T-helper 2 cell (primary cell): Measurements from ENCODE around the gene XPO1.
"Not testable (repeated sequence)": the region's sequence is repeated elsewhere in the genome, so short reads cannot be mapped to it uniquely, and the experiment has no call there.

Experiments used
- DNase-seq, 5 experiments: peaks; one replicate each; pipeline versions ENCODE4 v3.0.0 to v3.0.0-alpha.2; 2012 to 2022

Gene XPO1

DNA sequence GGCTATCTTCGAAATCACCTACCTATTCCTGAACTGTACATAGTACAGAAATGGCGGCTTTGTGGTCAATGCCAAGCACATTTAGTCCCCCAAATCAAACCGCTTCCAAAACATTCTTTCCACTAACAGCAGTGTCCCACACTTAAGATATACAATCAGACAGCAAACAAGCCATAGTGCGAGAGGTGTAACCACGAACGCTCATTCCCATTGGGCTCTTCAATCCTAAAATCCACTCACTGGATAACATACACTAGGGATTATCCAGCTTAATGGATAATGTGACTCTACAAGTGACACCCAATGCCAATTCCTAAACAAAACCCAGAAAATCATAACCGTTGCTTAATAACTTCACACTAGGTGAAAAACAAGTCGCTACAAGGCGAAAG, 2.0 kb downstream of the XPO1 start:
- peak in 1 of 5 experiments; percentile 27 for DNase-seq

DNA sequence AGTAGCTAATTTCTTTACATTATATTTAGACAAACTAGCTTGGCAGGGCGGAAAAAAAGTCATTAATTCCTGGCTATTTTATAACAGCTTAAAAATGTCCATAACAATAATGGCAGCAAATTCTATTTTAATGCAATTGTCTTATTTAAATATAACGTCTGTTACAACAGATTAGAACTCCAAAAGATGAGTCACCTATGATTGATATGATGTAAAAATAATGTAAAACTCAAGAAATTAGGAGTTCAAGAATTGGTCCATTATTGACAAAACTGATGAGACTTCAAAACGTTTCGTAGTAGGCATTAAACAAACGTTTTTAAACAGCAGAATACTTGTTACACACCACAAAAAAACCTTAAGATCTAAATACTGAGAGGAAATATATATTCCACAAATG, 2.7 kb downstream of the XPO1 start:
- no peak for DNase-seq

DNA sequence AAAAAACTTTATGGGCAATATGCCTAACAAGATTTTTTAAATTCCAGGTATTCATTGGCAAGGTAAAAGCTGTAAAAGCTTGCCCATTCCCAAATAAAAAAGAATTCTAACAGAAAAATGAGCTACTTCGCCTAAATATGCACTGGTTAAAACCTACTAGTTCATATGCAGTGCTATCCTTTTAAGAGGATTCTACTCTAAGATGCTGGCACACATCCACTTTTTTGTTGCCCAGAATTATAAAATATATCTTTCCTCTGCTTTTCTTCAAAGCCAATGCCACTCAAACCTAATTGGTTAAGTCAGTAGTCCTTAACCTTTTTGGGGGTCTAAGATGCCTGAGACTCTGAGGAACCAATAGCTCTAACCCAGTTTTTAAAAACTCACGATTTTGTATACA, 3.2 kb downstream of the XPO1 start:
- DNase-seq = no peak

DNA sequence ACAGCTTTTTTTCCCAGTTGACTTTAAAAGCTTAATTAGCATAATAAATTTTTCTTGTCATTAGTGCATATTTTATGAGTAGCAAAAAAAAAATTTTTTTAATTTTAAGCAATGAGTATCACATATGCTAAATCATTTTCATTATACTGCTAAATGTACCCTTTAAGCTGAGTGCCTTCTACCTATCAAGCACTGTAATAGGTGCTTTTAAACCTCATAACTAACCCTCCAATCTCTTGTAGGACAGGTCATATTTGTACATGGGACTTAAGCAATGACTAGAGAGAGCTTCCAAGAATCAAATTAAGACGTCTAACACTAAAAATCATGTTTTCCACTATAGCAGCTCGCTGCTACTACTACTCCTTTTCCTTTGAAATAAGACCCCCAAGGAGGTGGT, 7.4 kb downstream of the XPO1 start:
- no peak for DNase-seq

DNA sequence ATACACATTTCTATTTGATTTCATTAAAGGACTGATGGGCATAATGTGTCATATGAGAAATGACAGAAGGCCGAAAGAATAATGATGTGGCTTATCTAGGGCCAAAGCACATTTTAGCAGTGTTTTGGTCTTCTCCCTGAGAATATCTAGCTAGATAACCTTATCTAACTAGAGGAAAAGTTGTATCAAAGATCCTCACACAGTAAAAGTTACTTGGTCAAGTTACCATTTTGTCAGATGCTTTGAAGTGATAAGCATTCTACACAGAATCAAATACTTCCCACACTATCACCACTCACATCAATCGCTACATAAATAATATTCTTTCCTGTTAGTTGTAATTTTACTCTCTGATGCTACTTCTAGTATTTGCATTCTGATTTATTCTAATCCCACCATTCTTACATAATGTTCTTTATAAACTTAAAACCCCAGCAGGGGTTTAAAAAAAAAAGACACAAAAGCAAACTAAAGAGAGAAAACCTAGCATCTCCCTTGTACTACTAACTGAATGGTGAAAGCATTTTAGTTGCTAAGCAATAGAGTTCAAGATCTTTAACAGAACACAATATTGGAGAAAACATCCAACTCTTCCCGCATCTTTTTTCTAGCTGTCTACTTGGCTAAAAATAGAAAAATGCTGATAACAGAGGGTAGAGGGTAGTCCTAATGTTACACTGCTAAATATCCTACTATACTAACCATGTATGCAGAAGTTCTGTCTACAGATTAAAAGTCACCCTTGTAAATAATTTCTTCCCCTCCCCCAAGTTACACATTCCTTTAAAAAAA, 8.0 kb downstream of the XPO1 start:
- DNase-seq = no peak

DNA sequence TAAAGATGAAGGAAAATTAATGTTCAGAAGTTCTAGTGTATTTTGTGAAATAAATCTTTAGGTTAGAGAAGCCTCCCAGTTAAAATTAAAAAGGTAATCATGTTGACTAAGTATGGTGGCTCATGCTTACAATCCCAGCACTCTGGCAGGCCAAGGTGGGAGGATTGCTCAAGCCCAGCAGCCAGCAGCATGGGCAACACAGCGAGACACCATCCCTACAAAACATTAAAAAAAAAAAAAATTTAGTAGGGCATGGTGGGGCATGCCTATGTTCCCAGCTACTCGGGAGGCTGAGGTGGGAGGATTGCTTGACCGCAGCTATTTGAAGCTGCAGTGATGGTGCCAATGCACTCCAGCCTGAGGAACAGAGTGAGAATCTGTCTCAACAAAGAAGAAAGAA, 17.9 kb downstream of the XPO1 start:
- no peak for DNase-seq

DNA sequence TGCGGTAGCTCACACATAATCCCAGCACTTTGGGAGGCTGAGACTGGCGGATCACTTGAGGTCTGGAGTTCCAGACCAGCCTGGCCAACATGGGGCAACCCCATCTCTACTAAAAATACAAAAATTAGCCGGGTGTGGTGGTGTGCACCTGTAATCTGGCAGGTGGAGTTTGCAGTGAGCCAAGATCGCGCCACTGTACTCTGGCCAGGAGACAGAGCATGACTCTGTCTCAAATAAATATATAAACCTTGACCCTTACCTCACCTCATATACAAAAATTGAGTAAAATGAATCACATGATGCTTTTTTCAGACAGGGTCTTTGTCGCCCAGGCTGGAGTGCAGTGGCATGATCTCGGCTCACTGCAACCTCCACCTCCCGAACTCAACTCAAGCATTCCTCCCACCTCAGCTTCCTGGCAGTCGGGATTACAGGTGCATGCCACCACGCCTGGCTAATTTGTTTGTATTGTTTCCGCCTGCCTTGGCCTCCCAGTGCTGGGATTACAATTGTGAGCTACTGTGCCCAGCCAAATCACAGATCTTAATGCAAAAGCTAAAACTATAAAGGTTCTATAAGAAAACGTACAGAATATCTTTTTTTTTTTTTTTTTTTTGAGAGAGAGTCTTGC, 25.3 kb downstream of the XPO1 start:
- DNase-seq = no peak

DNA sequence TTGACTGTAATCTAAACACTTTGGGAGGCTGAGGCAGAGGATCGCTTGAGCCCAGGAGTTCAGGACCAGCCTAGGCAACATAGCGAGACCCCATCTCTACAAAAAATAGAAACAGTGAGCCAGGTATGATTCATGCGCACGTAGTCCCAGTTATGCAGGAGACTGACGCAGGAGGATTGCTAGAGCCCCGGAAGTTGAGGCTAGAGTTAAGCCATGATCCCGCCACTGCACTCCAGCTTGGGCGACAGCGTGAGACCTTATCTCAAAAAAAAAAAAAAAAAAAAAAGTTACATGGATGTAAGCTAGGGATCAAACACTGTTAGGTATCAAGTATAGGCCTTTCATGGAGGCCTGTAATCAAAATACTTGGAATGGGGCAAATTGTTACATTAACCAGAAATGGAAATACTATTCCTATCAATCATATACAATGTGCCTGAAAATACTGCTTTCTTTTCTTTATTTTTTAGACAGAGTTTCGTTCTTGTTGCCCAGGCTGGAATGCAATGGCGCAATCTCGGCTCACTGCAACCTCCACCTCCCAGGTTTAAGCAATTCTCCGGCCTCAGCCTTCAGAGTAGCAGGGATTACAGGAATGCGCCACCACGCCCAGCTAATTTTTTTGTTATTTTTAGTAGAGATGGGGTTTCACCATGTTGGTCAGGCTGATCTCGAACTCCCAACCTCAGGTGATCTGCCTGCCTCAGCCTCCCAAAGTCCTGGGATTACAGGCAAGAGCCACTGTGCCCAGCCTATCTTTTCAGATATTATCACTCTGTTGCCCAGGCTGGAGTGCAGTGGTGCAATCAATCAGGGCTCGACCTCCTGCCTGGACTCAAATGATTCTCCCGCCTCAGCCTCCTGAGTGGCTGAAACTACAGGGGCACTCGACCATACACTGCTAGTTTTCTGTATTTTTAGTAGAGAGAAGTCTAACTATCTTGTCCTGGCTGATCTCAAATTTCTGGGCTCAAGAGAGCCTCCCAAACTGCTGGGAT, 27.2 kb downstream of the XPO1 start:
- no peak for DNase-seq

DNA sequence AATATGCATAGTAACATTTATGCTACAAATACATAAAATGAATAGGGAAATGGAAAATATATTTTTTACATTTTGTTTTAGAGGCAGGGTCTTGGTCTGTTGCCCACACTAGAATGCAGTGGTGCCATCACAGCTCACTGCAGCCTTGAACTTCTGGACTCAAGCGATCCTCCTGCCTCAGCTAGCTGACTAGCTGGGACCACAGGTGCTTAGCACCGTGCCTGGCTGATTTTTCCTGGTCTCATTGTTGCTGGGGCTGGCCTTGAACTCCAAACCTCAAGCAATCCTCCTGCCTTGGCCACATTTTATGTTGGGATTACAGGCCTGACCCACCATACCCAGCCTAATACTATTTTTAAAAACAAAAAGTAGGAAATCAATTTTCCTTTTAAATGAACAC, 33.2 kb downstream of the XPO1 start:
- DNase-seq = no peak

DNA sequence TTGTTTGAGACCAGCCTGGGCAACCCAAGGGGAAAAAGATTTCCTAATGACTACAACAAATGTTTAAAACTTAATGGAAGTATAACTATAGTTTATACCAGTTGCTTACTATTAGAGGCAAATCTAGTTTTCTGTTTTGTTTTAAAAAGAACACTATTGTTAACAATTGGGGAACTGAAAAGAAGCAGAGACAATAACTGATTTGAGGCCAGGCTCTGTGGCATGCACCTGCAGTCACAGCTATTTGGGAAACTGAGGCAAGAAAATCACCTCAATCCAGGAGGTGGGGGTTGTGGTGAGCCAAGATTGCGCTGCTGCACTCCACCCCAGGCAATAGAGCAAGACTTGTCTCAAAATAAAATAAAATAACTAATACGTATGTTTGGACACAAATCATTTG, 39.1 kb downstream of the XPO1 start:
- DNase-seq = no peak

DNA sequence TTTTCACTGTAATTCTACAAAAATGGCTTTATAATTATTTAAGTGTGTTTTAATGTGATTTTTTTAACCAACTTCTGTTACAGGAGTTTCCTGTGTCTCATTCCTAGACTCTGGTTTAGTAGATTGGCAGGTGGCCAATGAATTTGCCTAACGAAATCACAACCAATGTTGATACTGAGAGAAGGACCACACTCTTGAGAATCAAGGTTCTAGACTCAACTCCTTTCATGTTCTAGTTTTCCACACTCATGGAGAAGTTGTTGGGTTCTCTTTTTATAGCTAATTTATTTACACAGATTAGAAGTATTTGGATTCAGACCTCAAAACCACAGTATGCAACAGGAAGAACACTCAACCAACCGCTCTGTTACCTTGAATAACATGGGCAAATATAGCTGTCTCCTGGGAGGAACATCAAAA, 44.6 kb downstream of the XPO1 start:
- DNase-seq = peak in 1 of 5 experiments; percentile 68

DNA sequence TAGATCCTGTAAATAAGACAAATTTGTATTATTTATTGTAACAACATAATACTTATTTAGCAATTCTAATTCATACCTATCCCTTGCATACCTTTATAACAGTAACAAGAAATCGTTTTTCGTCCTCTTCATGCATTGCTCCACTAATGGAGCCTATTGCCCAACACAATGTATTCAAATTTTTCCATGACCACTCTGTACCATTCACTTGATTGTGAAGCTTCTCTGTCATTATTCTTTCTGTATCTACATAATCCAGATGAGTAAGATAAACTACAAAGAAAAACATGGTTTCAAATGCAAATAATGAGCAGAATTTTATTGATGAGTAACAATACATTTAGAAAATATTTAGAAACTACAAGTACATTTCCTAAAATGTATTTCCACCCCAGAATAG, 45.7 kb downstream of the XPO1 start:
- no peak for DNase-seq

DNA sequence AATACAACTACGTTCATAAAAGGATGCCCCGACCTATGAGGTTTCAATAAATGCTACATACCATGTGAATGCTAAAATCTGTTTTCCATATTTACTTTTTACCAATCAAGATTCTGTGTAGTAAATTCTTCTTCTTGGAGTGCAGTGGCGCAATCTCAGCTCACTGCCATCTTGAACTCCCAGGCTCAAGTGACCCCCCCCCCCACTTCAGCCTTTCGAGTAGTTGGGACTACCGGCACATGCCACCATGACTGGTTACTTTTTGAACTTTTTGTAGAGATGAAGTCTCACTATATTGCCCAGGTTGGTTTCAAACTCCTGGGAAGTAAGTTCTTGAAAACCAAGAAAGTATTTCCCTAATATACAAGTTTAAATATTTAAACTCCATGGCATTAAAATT, 52.9 kb downstream of the XPO1 start:
- DNase-seq = no peak

DNA sequence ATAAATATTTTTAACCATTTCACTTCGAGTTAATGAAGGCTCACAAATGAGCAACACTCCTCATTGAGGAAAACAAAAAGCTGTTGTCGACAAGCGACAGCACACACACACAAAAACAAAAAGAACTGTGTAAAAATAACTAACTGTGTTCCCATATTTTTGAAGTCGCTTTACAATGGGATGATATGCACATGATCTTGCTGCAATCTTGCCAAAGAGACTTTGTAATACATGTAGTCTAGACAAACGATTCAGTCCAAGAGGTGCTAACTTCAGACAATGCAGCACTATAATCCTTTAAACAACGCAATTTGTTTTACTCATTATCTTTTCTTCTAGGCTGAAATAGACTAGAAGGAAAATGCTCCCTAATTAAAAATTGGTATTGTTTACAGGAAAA, 60.1 kb downstream of the XPO1 start:
- DNase-seq = no peak

DNA sequence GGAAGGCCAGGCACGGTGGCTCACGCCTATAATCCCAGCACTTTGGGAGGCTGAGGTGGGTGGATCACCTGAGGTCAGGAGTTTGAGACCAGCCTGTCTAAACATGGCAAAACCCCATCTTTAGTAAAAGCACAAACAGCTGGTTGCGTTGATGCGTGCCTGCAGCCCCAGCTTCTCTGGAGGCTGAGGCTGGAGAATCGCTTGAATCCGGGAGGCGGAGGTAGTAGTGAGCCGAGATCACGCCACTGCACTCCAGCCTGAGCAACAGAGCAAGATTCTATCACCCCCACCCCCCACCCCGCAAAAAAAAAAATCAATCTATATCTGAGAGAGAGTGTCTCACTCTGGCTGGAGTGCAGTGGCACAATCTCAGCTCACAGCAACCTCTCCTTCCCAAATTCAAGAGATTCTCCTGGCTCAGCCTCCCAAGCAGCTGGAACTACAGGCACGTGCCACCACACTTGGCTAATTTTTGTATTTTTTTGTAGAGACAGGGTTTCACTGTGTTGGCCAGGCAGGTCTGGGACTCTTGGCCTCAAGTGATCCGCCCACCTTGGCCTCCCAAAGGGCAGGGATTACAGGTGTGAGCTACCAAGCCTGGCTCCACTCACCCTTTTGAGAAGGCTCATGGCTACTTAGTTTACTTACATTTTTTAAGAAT, 61.1 kb downstream of the XPO1 start:
- DNase-seq = not testable (repeated sequence)

DNA sequence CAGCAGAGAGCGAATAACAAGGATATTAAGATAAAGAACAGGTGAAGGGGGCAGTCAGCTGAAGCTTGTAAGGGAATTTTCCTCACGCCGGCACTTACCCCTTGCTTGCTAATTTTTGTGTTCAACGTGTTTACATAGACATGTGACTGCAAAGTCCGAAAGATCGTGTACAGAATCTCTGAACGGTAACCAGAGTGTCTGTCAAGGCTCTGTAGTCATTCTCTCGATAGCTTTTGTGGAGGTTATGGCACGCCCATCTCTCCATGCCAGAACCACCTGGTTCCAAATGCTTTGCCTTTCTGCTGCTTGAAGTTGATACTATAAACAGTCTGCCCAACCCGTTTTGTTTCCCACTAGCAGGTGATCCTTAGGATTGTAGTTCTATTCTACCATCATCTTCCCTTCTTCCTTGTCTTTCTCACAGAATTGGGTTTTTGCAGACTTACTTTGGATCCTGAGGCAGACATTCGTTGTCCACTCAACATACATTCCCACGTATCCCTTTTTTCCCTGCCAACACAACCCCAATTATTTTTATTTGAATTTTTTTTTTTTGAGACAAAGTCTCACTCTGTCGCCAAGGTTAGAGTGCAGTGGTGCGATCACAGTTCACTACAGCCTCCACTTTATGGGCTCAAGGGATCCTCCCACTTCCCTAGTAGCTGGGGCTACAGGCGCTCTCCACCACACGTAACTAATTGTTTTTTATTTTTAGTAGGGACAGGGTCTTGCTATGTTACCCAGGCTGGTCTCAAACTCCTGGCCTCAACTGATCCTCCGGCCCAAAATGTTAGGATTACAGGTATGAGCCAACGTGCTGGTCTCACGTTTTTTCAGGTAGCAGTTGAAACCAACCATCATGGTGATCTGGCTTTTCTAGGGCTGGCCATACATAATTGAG, 66.0 kb downstream of the XPO1 start:
- peak in 2 of 5 experiments; percentile 6 to 62 for DNase-seq

DNA sequence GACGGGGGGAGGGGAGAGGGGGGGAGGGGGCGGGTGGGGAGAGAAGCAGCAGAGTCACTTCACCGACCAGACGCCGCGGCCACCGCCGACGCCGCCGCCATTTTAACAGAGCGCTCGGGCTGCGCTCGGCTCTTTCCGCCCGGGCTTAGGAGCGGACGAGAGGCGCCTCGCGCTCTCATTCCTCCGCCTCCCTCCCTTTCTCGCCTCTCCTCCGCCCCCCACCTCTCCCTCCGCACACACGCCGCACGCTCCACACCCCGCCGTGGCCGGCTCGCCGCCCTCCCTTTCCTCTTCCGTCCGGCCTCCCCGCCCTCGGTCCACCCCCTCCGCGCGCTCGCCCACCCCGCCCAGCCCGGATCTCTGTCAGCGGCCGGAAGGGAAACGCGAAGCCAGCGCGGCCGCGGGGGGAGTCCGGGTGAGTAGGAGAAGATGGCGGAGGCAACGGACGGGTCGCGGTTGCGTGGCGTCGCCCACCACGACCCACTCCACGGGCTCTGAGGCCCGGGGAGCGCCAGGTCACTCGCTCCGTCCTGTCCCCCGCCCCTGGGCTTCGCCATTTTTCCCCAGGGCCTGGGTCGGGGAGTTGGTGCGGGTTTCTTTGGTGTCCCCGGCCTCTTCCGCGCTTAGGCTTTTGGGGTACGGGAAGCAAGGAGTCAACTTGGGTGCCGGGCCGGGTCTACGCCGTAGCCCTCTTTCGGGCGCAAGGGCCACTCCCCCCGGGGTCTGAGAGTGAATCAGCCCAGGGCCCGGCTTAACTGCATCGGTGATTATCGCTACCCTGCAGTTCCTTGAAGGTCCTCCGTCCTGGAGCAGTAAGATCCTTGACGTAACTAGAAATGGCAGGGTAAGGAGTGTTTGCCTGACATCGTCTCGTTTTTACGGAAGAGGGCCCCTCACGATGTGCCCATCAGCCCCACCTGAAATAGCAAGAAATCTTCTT, 66.9 kb downstream of the XPO1 start, which contains the start of gene USP34:
Gene USP34, minus strand, starts transcription at position 123 of the 940 bp plus-strand sequence. CDS start 395 bp downstream, outside the sequence.
- peak; percentile 82 to 99 (median 91) for DNase-seq

DNA sequence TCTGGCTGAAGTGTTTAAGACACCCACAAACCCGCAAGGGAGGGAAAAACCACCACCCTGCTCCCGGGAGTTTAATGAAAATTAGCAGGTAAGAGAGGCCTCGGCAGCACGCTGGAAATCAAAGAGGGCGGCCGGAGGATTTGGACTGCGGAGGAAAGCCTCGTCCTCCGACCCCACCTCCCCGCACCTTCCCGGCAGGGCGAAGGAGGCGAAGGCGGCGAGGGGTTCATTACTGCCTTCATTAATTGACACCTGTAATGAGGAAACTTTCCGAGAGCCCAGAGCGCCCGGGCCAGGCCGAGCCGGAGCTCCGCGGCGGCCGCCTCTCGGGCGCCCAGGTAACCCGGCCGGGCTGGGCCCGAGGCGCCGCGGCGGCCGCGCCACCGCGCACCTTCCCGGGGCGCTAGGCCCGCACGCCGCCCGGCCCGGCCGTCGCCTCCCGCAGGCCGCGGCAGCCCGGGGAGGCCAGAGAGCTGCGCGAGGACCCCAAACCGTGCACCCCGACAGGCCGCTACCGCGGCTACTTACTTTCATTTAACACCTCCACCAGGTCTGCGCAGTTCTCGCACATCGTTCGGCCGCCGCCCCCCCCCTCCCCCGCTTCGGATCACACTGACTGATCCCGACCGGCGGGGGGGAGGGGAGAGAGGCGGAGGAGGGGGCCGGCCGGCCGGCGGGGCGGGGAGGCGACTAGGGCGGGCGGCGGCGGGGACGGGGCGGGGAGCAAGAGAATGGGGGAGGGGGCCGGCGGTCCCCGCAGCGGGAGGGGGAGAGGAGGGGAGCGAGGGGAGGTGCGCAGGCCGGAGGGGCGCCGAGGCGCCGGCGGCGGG, 67.8 kb downstream of the XPO1 start:
- DNase-seq = peak; percentile 42 to 86 (median 77)

DNA sequence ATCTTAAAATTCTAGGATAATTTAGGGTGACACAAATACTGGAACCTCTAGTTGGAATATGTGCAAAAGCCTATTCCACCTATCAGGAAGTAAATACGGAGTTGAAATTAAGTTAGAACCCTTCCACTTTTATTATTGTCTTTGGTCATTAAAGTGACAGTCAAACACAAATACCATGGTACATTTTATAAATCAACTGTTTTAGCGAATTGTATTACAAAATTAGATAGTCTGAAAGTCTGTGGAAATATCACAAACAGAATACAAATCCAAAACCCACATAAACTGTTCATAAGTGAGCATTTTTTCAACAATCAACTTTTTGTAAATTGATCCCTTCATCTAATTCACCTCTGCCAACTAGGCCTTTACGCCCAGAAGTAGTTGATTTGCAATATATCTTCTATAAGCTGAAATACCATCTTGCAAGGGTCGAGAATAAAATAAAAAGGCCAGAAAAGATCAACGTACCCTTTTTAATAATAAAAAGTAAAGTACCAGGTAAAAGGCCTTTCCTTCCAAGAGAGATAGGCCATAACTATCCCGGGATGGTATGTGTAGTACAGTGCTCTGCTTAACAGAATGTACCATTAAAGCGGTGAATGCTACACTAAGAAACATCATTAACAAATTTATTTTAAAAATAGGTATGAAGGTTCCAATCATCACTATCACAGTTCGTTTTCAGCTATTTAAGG, 68.6 kb downstream of the XPO1 start:
- DNase-seq = no peak
